UCSD-AML1 (cell line): Measurements from ENCODE around the gene NPR2.

Experiments
- DNase-seq: peaks from one replicate; lab custom pipeline; 2025; ENCODE audit not compliant: unreplicated experiment; lab: John Stamatoyannopoulos, UW

NPR2 gene

GRCh38 chr9:35829084-35829763 is 37.8 kb downstream of the NPR2 start, which contains the start of gene TMEM8B:
TMEM8B (plus strand) TSS chr9:35829228; CDS start chr9:35829448, 220 bp downstream.
- peak; percentile 89 for DNase-seq

GRCh38 chr9:35829764-35830096 is 38.3 kb downstream of the NPR2 start:
- DNase-seq, result no peak

- no peak for DNase-seq
Measured at GRCh38 chr9:35831040-35831439, 39.6 kb downstream of the NPR2 start.

GRCh38 chr9:35832814-35833213 is 41.4 kb downstream of the NPR2 start:
- no peak for DNase-seq

GRCh38 chr9:35834260-35835215 is 43.1 kb downstream of the NPR2 start:
- no peak for DNase-seq

- no peak for DNase-seq
Measured at GRCh38 chr9:35835216-35835632, 43.8 kb downstream of the NPR2 start.

- DNase-seq, result no peak
Measured at GRCh38 chr9:35835766-35836165, 44.4 kb downstream of the NPR2 start.

GRCh38 chr9:35836595-35836994 is 45.2 kb downstream of the NPR2 start:
- no peak for DNase-seq

GRCh38 chr9:35839926-35840325 is 48.5 kb downstream of the NPR2 start:
- DNase-seq, result no peak

- DNase-seq, result no peak
Measured at GRCh38 chr9:35840881-35841644, 49.7 kb downstream of the NPR2 start.

GRCh38 chr9:35841645-35841900 is 50.2 kb downstream of the NPR2 start:
- DNase-seq, result no peak

GRCh38 chr9:35842020-35842745 is 50.8 kb downstream of the NPR2 start:
- DNase-seq, result no peak

GRCh38 chr9:35842795-35843194 is 51.4 kb downstream of the NPR2 start:
- no peak for DNase-seq

GRCh38 chr9:35844628-35845270 is 53.4 kb downstream of the NPR2 start:
- DNase-seq, result peak; percentile 24

- DNase-seq, result no peak
Measured at GRCh38 chr9:35845824-35846771, 54.7 kb downstream of the NPR2 start.

GRCh38 chr9:35847792-35848572 is 56.6 kb downstream of the NPR2 start:
- no peak for DNase-seq

GRCh38 chr9:35852267-35852815 is 61.0 kb downstream of the NPR2 start:
- DNase-seq, result no peak
